B cell (primary cell): ENCODE measurements around the gene PCDHGA9. TPM values are rescaled to one million over a fixed set of nuclear protein-coding genes. Genes with fewer than 3 reads are reported as not detected.

ENCODE experiments used
- ATAC-seq: fragments of 200-7000 bp; cut with Tn5 transposase; one replicate; pipeline ENCODE4 v1.10.0; 2021; ENCODE audit warnings: low read depth, mild to moderate bottlenecking, moderate number of reproducible peaks, moderate library complexity
- CTCF ChIA-PET: fragments of 350-600 bp; sonication (Branson Sonifier 250); formaldehyde crosslinking; loops from one replicate; lab custom pipeline; 2021; ENCODE audit warnings: antibody characterized with exemption, inconsistent platforms; lab: Charles Lee
- POLR2A ChIA-PET: fragments of 350-600 bp; sonication (Branson Sonifier 250); formaldehyde crosslinking; loops from one replicate; lab custom pipeline; 2021; ENCODE audit warnings: antibody characterized with exemption; lab: Charles Lee
- DNase-seq: peaks from one replicate; pipeline ENCODE4 v3.0.0; 2013
- H2AFZ ChIP-seq: 2 replicates; pipeline ENCODE4 v1.6.1; 2012; ENCODE audit warnings: mild to moderate bottlenecking, low read depth, low read length; ENCODE audit not compliant: insufficient read depth, poor library complexity, severe bottlenecking
- H3K27ac ChIP-seq, 2 donors: 1 replicate in 1 of 2; 2 replicates in 1 of 2; pipeline ENCODE4 v1.5.1; 2012 to 2013; ENCODE audit warnings: low read length in 2 of 2, mild to moderate bottlenecking in 2 of 2, moderate library complexity in 1 of 2
- H3K27me3 ChIP-seq, 4 experiments: fragments of 200-600 bp in 1 of 4; sonication (generic) in 1 of 4; replicated peaks in 1 of 4; 1 replicate in 2 of 4; 2 replicates in 2 of 4; pipeline versions ENCODE4 v1.6.1 to v1.7.0; 2013 to 2016; ENCODE audit warnings: low read length in 3 of 4, mild to moderate bottlenecking in 2 of 4, mixed read lengths in 1 of 4, moderate library complexity in 1 of 4; ENCODE audit not compliant: insufficient read depth in 4 of 4, control insufficient read depth in 3 of 4; ENCODE audit errors: control extremely low read depth in 1 of 4
- H3K36me3 ChIP-seq, 2 experiments: replicated peaks in 1 of 2; 1 replicate in 1 of 2; 2 replicates in 1 of 2; pipeline versions ENCODE4 v1.6.1 to v1.7.1; 2013; ENCODE audit warnings: low read length in 1 of 2; ENCODE audit not compliant: insufficient read depth in 2 of 2, control insufficient read depth in 1 of 2; ENCODE audit errors: control extremely low read depth in 1 of 2, extremely low read depth in 1 of 2
- H3K4me1 ChIP-seq, 2 donors: fragments of 200-600 bp in 1 of 2; sonication (generic) in 1 of 2; 1 replicate in 1 of 2; 2 replicates in 1 of 2; pipeline versions ENCODE4 v1.5.1 to v1.6.1; 2013 to 2017; ENCODE audit warnings: low read length in 2 of 2; ENCODE audit not compliant: control insufficient read depth in 2 of 2, insufficient read depth in 2 of 2
- H3K4me2 ChIP-seq: replicated peaks from 2 replicates; pipeline ENCODE3; 2012; ENCODE audit warnings: mild to moderate bottlenecking, low read depth, low read length; ENCODE audit not compliant: poor library complexity, severe bottlenecking
- H3K4me3 ChIP-seq, 5 experiments: fragments of 200-600 bp in 1 of 5; sonication (generic) in 1 of 5; 1 replicate in 3 of 5; 2 replicates in 2 of 5; pipeline versions ENCODE4 v1.5.1 to v1.7.0; 2011 to 2016; ENCODE audit warnings: low read length in 4 of 5, mild to moderate bottlenecking in 4 of 5, low read depth in 2 of 5, control low read depth in 1 of 5, moderate library complexity in 1 of 5; ENCODE audit not compliant: insufficient read depth in 1 of 5; ENCODE audit errors: control extremely low read depth in 1 of 5, extremely low read depth in 1 of 5
- H3K79me2 ChIP-seq: fragments of 200-600 bp; sonication (generic); one replicate; pipeline ENCODE4 v1.6.0; 2016; ENCODE audit warnings: low read length; ENCODE audit not compliant: control insufficient read depth, insufficient read depth
- H3K9ac ChIP-seq: fragments of 200-600 bp; sonication (generic); 2 replicates; pipeline ENCODE4 v1.6.1; 2017; ENCODE audit warnings: mild to moderate bottlenecking, low read length, moderate library complexity
- H3K9me3 ChIP-seq, 3 donors: one replicate each; pipeline versions ENCODE4 v1.6.1 to v1.7.1; 2013; ENCODE audit warnings: low read length in 2 of 3; ENCODE audit not compliant: control insufficient read depth in 2 of 3, insufficient read depth in 1 of 3; ENCODE audit errors: control extremely low read depth in 1 of 3
- H4K20me1 ChIP-seq: 2 replicates; pipeline ENCODE4 v1.6.0; 2012; ENCODE audit warnings: mild to moderate bottlenecking, low read length; ENCODE audit not compliant: insufficient read depth, control insufficient read depth, poor library complexity, severe bottlenecking
- H3K27ac Mint-ChIP-seq: one replicate; pipeline ENCODE4 v1.8.0; 2021; ENCODE audit warnings: mixed read lengths
- H3K27me3 Mint-ChIP-seq: one replicate; pipeline ENCODE4 v1.8.0; 2021; ENCODE audit warnings: mixed read lengths
- H3K4me1 Mint-ChIP-seq: one replicate; pipeline ENCODE4 v1.8.0; 2021; ENCODE audit warnings: mixed read lengths
- H3K4me3 Mint-ChIP-seq: one replicate; pipeline ENCODE4 v1.8.0; 2021; ENCODE audit warnings: mixed read lengths
- H3K9me3 Mint-ChIP-seq: one replicate; pipeline ENCODE4 v1.8.0; 2022; ENCODE audit warnings: mixed read lengths; ENCODE audit not compliant: insufficient read depth
- EZH2 ChIP-seq: IDR thresholded peaks from 2 replicates; pipeline ENCODE4 v1.6.1; 2012; ENCODE audit warnings: borderline replicate concordance, low read depth, mild to moderate bottlenecking, moderate library complexity, low read length; ENCODE audit not compliant: insufficient read depth, poor library complexity, severe bottlenecking
- WGBS: methylation state at CpG from one replicate; pipeline ENCODE4 v1.1.5; 2013; ENCODE audit warnings: missing lambda C conversion rate; ENCODE audit not compliant: insufficient coverage; 5-methylcytosine and 5-hydroxymethylcytosine counted together
- intact Hi-C: fragments of 100-400 bp; cut with micrococcal nuclease; formaldehyde crosslinking; loops from one replicate; pipeline ENCODE4 v1.10.0; 2022
- polyA plus RNA-seq: library from polyadenylated mRNA; depleted of rRNA; stranded (reverse); fragments of >200 nt; gene quantifications from 2 replicates; pipeline ENCODE4 v1.2.3, GENCODE V29; 2012
- total RNA-seq, 2 donors: library from RNA; stranded (reverse); fragments of 120-200 nt in 1 of 2; gene quantifications; 1 replicate in 1 of 2; 2 replicates in 1 of 2; pipeline versions ENCODE4 v1.2.3 to v1.2.4, GENCODE V29; 2013 to 2022
- TF ChIP-seq, protein P1 (sequence below): fragments of 200-600 bp; IDR thresholded peaks from one replicate; pipeline ENCODE4 v1.8.0; 2022; ENCODE audit warnings: antibody characterized with exemption, mild to moderate bottlenecking

PCDHGA9 gene
- total and polyA plus RNA-seq, 2 donors (not counting 1 experiment from before 2014, with no cell fraction given), result 0.19 to 2.5 TPM

DNA sequence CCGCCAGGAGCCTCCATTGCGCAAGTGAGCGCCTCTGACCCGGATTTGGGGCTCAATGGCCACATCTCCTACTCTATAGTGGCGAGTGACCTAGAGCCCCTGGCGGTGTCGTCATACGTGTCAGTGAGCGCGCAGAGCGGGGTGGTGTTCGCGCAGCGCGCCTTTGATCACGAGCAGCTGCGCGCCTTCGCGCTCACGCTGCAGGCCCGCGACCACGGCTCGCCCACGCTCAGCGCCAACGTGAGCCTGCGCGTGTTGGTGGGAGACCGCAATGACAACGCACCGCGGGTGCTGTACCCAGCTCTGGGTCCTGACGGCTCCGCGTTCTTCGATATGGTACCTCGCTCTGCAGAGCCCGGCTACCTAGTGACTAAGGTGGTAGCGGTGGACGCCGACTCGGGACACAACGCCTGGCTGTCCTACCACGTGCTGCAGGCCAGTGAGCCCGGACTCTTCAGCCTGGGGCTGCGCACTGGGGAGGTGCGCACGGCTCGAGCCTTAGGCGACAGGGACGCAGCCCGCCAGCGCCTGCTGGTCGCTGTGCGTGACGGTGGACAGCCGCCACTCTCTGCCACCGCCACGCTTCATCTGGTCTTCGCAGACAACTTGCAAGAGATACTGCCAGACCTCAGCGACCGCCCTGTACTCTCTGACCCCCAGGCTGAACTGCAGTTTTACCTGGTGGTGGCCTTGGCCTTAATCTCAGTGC lies 7.2 kb downstream of the PCDHGA9 start:
- Mint-ChIP-seq H3K4me1 (peaks cover 16% of the 10 kb centered on the region), H3K27ac (no peak overlapping the region), H3K9me3 (peaks cover 8% of the 10 kb centered on the region), H3K4me3 (no peak overlapping the region), H3K27me3 (peaks cover 63% of the 10 kb centered on the region)
- Histone ChIP-seq H3K27me3 (peaks cover 0 to 75% (median 55%) of the 10 kb centered on the region in 4 experiments), H3K9me3 (peaks cover 0 to 59% (median 20%) of the 10 kb centered on the region in 3 donors), H3K27ac (no peak overlapping the region), H3K4me2 (no peak overlapping the region), H3K36me3 (no peaks in the 10 kb centered on the region), H2AFZ (no peak overlapping the region), H3K4me3 (no peak overlapping the region), H3K9ac (no peak overlapping the region), H4K20me1 (no peaks in the 10 kb centered on the region), H3K4me1 (peaks cover 11 to 15% of the 10 kb centered on the region in 2 donors), H3K79me2 (no peaks in the 10 kb centered on the region)
- intact Hi-C loops, result loop anchor here (10.0 kb wide), 1 partner anchor 85 kb away; the partner anchor contains the start of gene TAF7
- CTCF ChIA-PET, result interaction anchor here (0.7 to 6.3 kb wide), 3 partner anchors 40 to 153 kb away, joined by 3 to 56 read pairs (median 3); partner anchors contain the start of gene PCDHGB3
- POLR2A ChIA-PET, result interaction anchor here (0.7 kb wide), 1 partner anchor 469 kb away, joined by 5 read pairs; no protein-coding TSS in a partner anchor
- 46% methylated on average over 64 of the region's 64 CpGs for WGBS
- TF ChIP-seq, protein P1, sequence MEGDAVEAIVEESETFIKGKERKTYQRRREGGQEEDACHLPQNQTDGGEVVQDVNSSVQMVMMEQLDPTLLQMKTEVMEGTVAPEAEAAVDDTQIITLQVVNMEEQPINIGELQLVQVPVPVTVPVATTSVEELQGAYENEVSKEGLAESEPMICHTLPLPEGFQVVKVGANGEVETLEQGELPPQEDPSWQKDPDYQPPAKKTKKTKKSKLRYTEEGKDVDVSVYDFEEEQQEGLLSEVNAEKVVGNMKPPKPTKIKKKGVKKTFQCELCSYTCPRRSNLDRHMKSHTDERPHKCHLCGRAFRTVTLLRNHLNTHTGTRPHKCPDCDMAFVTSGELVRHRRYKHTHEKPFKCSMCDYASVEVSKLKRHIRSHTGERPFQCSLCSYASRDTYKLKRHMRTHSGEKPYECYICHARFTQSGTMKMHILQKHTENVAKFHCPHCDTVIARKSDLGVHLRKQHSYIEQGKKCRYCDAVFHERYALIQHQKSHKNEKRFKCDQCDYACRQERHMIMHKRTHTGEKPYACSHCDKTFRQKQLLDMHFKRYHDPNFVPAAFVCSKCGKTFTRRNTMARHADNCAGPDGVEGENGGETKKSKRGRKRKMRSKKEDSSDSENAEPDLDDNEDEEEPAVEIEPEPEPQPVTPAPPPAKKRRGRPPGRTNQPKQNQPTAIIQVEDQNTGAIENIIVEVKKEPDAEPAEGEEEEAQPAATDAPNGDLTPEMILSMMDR, result no peak
- no peak for TF ChIP-seq EZH2
- ATAC-seq (no peak), DNase-seq (no peak)

DNA sequence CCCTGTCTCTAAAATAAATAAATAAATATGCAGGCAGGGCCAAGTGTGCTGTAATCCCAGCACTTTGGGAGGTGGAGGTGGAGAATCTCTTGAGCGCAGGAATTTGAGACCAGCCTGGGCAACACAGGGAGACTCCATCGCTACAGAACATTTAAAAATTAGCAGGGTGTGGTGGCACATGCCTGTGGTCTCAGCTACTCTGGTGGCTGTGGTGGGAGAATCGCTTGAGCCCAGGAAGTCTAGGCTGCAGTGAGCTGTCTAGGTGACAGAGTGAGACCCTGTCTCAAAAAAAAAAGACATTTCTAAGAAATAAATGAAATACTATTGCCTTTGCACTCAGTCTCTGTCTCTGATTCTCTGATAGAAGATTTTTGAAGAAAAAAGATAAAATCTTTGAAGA lies 9.0 kb downstream of the PCDHGA9 start:
- DNase-seq, result no peak
- no peak overlapping the region for H3K9ac ChIP-seq
- no peak for ATAC-seq
- peaks cover 8% of the 10 kb centered on the region for H3K9me3 Mint-ChIP-seq
- TF ChIP-seq, protein P1, result no peak
- no peak for TF ChIP-seq EZH2
- H3K27me3 Mint-ChIP-seq, result peaks cover 63% of the 10 kb centered on the region
- 95% methylated on average over 2 of the region's 3 CpGs for WGBS
- no peaks in the 10 kb centered on the region for H3K79me2 ChIP-seq
- H3K36me3 ChIP-seq, result no peaks in the 10 kb centered on the region
- H3K4me1 Mint-ChIP-seq, result peaks cover 16% of the 10 kb centered on the region
- peaks cover 0 to 70% (median 56%) of the 10 kb centered on the region in 4 experiments for H3K27me3 ChIP-seq
- no peak overlapping the region for H3K27ac ChIP-seq
- ChIA-PET POLR2A (interaction anchor here (1.0 kb wide), 1 partner anchor 152 kb away, joined by 3 read pairs; no protein-coding TSS in a partner anchor), CTCF (interaction anchor here (1.1 to 6.3 kb wide), 5 partner anchors 19 to 152 kb away, joined by 3 to 56 read pairs (median 24); partner anchors contain the start of gene PCDHGA12)
- peaks cover 11 to 15% of the 10 kb centered on the region in 2 donors for H3K4me1 ChIP-seq
- no peak overlapping the region for H2AFZ ChIP-seq
- H3K4me3 Mint-ChIP-seq, result no peak overlapping the region
- H3K4me2 ChIP-seq, result no peak overlapping the region
- intact Hi-C loops, result loop anchor here (10.0 kb wide), 1 partner anchor 87 kb away; the partner anchor contains the start of gene TAF7
- H3K4me3 ChIP-seq, result no peak overlapping the region
- H3K9me3 ChIP-seq, result peaks cover 0 to 54% (median 20%) of the 10 kb centered on the region in 3 donors
- H3K27ac Mint-ChIP-seq, result no peak overlapping the region
- H4K20me1 ChIP-seq, result no peaks in the 10 kb centered on the region
